AG04449 (cell line): ENCODE results near the gene NUCB1.
A peak's percentile ranks its signal among the peaks of the same experiment; 100 is the strongest.
"Not testable (repeated sequence)": the region's sequence is repeated elsewhere in the genome, so short reads cannot be mapped to it uniquely, and the experiment has no call there.

Experiments
- CTCF ChIA-PET: fragments of 350-600 bp; formaldehyde crosslinking; extraction: SDS; loops from one replicate; lab custom pipeline; 2021; ENCODE audit warnings: antibody characterized with exemption; lab: Yijun Ruan, JAX
- POLR2A ChIA-PET: fragments of 400-600, 350-600 bp; formaldehyde crosslinking; extraction: SDS; loops from one replicate; lab custom pipeline; 2020; ENCODE audit warnings: antibody characterized with exemption, inconsistent platforms; lab: Yijun Ruan, JAX
- DNase-seq: peaks from one replicate; pipeline ENCODE4 v3.0.0-alpha.2; 2010; ENCODE audit warnings: low read depth, low spot score
- H3K4me3 ChIP-seq: 2 replicates; pipeline ENCODE4 v1.5.1; 2011; ENCODE audit warnings: low read depth, mild to moderate bottlenecking, control low read depth, low read length
- TF ChIP-seq, protein P1 (sequence below): IDR thresholded peaks from one replicate; pipeline ENCODE4 v1.5.1; 2011; ENCODE audit warnings: mild to moderate bottlenecking, moderate library complexity, low read length, control low read depth, inconsistent platforms; ENCODE audit not compliant: insufficient read depth; ENCODE audit errors: missing control alignments

NUCB1 gene

DNA sequence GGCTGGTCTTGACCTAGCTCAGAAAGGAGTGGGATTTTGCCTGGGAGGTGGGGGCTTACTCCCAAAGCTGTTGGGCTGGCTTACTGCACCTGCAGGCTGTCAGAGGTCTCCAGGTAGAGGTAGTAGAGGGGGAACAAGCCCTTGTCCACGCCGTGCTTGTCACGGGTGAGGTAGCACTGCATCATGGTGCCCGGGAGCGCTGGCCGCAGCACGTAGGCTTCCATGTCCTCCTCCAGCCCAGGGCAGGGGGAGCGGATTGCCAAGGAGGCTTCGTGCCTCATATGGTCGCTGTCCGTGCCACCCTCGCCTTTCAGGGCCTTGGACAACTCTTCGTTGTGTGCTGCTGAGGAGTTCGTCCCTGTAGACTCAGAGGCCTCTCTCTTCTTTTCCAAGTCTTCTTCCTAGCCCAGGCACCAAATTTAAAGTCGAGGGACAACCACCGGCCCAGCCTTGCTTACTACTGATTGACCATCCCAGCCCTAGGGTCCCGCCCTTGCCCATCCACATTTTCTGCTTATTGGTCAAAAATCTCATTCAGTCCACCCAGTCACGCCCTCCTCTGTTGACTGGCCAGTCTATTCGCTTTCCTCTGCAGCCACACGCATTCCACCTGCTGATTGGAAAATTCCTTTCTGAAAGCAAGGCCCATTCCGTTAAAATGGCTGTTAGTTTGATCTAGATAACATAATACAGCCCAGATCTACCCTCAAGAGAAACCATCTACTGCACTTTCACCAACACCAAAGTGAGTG lies 12.1 kb upstream of the NUCB1 start:
- POLR2A ChIA-PET, result no interaction called here
- TF ChIP-seq, protein P1, sequence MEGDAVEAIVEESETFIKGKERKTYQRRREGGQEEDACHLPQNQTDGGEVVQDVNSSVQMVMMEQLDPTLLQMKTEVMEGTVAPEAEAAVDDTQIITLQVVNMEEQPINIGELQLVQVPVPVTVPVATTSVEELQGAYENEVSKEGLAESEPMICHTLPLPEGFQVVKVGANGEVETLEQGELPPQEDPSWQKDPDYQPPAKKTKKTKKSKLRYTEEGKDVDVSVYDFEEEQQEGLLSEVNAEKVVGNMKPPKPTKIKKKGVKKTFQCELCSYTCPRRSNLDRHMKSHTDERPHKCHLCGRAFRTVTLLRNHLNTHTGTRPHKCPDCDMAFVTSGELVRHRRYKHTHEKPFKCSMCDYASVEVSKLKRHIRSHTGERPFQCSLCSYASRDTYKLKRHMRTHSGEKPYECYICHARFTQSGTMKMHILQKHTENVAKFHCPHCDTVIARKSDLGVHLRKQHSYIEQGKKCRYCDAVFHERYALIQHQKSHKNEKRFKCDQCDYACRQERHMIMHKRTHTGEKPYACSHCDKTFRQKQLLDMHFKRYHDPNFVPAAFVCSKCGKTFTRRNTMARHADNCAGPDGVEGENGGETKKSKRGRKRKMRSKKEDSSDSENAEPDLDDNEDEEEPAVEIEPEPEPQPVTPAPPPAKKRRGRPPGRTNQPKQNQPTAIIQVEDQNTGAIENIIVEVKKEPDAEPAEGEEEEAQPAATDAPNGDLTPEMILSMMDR, result no peak
- CTCF ChIA-PET, result no interaction called here
- no peak overlapping the region for H3K4me3 ChIP-seq
- no peak for DNase-seq

DNA sequence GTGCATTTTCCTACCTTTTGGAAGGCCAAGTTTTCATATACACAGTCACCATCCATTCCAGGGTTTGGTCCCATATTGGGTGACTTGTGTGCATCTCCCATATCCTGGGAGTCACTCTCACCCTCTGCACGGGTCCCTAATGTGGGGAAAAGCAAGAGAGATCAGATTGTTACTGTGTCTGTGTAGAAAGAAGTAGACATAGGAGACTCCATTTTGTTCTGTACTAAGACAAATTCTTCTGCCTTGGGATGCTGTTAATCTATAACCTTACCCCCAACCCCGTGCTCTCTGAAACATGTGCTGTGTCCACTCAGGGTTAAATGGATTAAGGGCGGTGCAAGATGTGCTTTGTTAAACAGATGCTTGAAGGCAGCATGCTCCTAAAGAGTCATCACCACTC lies 10.6 kb upstream of the NUCB1 start:
- POLR2A ChIA-PET, H3K4me3 ChIP-seq, DNase-seq, CTCF ChIA-PET: not testable (repeated sequence)

DNA sequence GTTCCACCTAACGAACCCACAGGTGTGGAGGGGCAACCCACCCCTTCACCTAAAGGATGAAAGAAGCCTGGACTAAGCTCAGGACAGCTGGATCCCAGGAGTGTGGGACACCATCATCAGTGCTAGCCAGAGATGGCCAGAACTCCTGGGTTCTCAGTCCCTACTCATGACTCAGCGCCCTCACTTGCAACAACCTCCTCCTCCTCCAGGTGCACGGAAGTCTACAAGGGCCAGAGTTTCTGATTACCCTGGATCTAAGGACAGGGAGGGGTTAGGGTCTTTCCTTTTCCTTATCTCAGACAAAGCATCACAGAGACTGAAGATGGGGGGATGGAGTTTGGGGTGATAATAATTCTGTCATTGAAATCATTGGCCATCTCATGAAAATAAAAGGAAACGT lies 9.6 kb upstream of the NUCB1 start:
- H3K4me3 ChIP-seq, result no peak overlapping the region
- TF ChIP-seq, protein P1, result no peak
- DNase-seq, result no peak
- ChIA-PET CTCF (no interaction called here), POLR2A (no interaction called here)

DNA sequence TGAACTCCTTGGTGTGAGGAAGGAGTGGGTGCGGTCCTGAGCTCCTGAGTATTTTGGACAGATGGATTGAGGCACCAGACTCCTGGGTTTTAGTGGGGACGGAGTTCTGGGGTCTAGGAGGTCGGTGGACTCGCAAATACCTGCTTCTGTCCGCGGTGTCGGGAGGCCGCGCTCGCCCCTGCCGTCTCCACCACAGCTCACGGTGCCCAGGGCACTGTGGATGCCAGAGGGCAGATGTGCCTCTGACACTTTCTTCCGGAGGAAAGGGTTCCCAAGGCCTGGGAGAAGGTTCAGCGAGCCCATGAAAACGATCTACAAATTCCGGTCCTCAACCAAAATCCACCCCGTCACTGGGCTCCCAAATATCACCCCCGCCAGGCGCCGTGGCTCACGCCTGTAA lies 4.9 kb upstream of the NUCB1 start:
- TF ChIP-seq, protein P1, result no peak
- ChIA-PET POLR2A (no interaction called here), CTCF (interaction anchor here (1.4 kb wide), 1 partner anchor 15 kb away, joined by 3 read pairs; no protein-coding TSS in a partner anchor)
- H3K4me3 ChIP-seq, result no peak overlapping the region
- DNase-seq, result no peak

DNA sequence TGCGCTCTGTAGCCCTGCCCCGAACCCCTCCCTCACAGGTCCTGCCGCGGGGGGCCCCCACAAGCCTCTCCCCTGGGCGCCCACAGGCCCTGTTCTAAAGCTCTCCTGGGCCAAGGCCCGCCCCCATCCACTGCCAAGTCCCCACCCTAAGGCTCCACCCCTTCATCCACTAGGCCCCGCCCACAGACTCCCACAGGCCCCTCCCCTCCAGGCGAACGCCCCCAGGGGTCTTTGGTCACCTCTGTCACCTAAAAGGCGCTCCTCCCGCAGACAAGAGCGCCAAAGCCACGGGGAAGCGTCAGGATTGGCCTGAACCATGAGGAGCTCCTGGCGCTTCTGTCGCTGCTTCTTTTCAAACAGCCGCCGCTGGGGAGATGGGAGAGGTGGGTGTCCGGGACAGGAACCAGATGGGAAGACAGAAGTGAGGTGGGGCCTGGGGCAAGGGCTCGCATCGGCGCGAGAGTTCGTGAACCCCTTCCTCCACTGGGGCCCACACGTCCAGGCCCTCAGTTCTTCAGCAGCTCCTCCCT lies 3.9 kb upstream of the NUCB1 start:
- POLR2A ChIA-PET, result interaction anchor here (1.0 kb wide), 1 partner anchor 16 kb away, joined by 4 read pairs; no protein-coding TSS in a partner anchor
- no peak for DNase-seq
- TF ChIP-seq, protein P1, result no peak
- H3K4me3 ChIP-seq, result peak overlapping the region; percentile 23; the same call in 1 of the 2 replicates
- CTCF ChIA-PET, result interaction anchor here (1.4 kb wide), 1 partner anchor 14 kb away, joined by 3 read pairs; no protein-coding TSS in a partner anchor

DNA sequence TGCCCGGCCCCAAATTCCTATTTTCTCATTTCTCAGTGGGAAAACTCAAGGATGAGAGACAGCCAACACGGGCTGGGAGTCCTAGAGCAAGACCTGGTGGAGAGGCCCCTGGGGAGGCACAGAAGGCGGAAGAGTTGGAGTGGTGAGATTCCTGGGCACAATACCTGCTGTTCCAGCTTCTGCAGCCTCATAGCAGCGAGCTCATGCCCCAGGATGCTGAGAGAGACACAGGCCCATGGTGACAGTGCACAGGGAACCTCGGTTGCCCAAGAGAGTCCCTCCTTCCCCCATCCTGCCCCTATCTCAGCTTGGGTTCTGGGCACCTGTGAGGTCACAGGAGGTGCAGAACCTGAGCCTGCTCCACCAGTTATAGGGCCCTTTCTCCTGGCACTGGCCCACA lies 2.9 kb upstream of the NUCB1 start:
- H3K4me3 ChIP-seq, result no peak overlapping the region
- CTCF ChIA-PET, result no interaction called here
- DNase-seq, result no peak
- TF ChIP-seq, protein P1, result no peak
- POLR2A ChIA-PET, result no interaction called here

DNA sequence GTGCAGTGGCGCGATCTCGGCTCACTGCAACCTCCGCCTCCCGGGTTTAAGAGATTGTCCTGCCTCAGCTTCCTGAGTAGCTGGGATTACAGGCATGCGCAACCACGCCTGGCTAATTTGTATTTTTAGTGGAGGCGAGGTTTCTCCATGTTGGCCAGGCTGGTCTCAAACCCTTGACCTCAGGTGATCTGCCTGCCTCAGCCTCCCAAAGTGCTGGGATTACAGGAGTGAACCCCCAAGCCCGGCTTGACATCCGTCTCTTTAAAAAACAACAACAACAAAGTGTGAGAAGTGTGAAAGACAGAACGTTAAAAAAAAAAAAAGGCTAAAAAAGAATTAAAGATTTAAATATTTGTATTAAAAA lies 744 bp upstream of the NUCB1 start:
- ChIA-PET POLR2A (interaction anchor here (0.8 to 2.4 kb wide), 5 partner anchors 19 to 94 kb away, joined by 5 to 23 read pairs (median 7); partner anchors contain the start of genes GYS1 and RUVBL2), CTCF (interaction anchor here (1.5 to 2.2 kb wide), 3 partner anchors 12 to 74 kb away, joined by 4 to 8 read pairs (median 4); no protein-coding TSS in a partner anchor)
- DNase-seq, result not testable (repeated sequence)
- H3K4me3 ChIP-seq, result peak overlapping the region; percentile 97
